Measurements from ENCODE around the gene PUS1.
"Not testable (repeated sequence)": the region's sequence is repeated elsewhere in the genome, so short reads cannot be mapped to it uniquely, and the experiment has no call there.

DNA sequence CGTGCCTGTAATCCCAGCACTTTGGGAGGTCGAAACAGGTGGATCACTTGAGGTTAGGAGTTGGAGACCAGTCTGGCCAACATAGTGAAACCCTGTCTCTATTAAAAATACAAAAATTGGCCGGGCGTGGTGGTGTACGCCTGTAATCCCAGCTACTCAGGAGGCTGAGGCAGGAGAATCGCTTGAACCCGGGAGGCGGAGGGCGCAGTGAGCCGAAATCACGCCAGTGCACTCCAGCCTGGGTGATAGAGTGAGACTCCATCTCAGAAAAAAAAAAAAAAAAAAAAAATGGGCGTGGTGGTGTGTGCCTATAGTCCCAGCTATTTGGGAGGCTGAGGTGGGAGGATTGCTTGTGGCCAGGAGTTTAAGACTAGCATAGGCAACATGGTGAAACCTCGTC is 25.4 kb downstream of the PUS1 start:
- not testable (repeated sequence) for TF ChIP-seq CTCF (IDR thresholded peaks at IDR 0.05; ENCODE audit: borderline replicate concordance, extremely low read depth, low read length, poor library complexity, severe bottlenecking); EZH2 (IDR thresholded peaks at IDR 0.05; ENCODE audit: borderline replicate concordance, low read depth, low read length, severe bottlenecking)
